Panc1 (cell line): Measurements from ENCODE around the gene ZFAND2A. TPM values are rescaled to one million over a fixed set of nuclear protein-coding genes. Genes with fewer than 3 reads are reported as not detected.

Experiments used
- ATAC-seq: fragments of 200-7000 bp; cut with Tn5 transposase; 2 replicates; pipeline ENCODE4 v1.9.1; 2020; ENCODE audit warnings: mild to moderate bottlenecking, moderate library complexity
- BruUV-seq: library from RNA; stranded (reverse); fragments of 400-500 nt; replicated peaks from 2 replicates; lab custom pipeline; 2021; lab: Mats Ljungman, UMichigan
- CTCF ChIA-PET: fragments of 300-600 bp; sonication (Branson Sonifier 250); formaldehyde crosslinking; loops from one replicate; lab custom pipeline; 2022; ENCODE audit warnings: antibody characterized with exemption; lab: Charles Lee
- POLR2A ChIA-PET: fragments of 300-600 bp; sonication (Branson Sonifier 250); formaldehyde crosslinking; loops from one replicate; lab custom pipeline; 2022; ENCODE audit warnings: antibody characterized with exemption; lab: Charles Lee
- DNase-seq: peaks from one replicate; pipeline ENCODE4 v3.0.0-alpha.2; 2010; ENCODE audit warnings: low read depth, low spot score
- H3K27ac ChIP-seq: 2 replicates; pipeline ENCODE4 v1.5.1; 2011; ENCODE audit warnings: mild to moderate bottlenecking, low read length, inconsistent platforms
- H3K27me3 ChIP-seq: fragments of 200-500 bp; sonication (Bioruptor generic); 2 replicates; pipeline ENCODE4 v1.6.0; 2014; ENCODE audit warnings: low read length, inconsistent platforms; ENCODE audit not compliant: control insufficient read depth, insufficient read depth
- H3K36me3 ChIP-seq: fragments of 200-500 bp; sonication (Bioruptor generic); 2 replicates; pipeline ENCODE4 v1.5.1; 2014; ENCODE audit warnings: inconsistent platforms, mild to moderate bottlenecking, low read length, moderate library complexity; ENCODE audit not compliant: control insufficient read depth, insufficient read depth
- H3K4me1 ChIP-seq: 2 replicates; pipeline ENCODE4 v1.5.1; 2011; ENCODE audit warnings: inconsistent platforms, mild to moderate bottlenecking, low read length, moderate library complexity; ENCODE audit not compliant: control insufficient read depth, insufficient read depth
- H3K4me3 ChIP-seq, 2 experiments: 2 replicates each; pipeline ENCODE4 v1.5.1; 2011 to 2012; ENCODE audit warnings: low read depth in 2 of 2, low read length in 2 of 2, mild to moderate bottlenecking in 2 of 2, inconsistent platforms in 1 of 2, moderate library complexity in 1 of 2
- H3K9me3 ChIP-seq: fragments of 200-500 bp; sonication (Bioruptor generic); 2 replicates; pipeline ENCODE4 v1.5.1; 2014; ENCODE audit warnings: low read depth, mild to moderate bottlenecking, inconsistent platforms, low read length, moderate library complexity; ENCODE audit not compliant: control insufficient read depth, insufficient read depth
- CTCF ChIP-seq: fragments of 450-650 bp; IDR thresholded peaks from 2 replicates; pipeline ENCODE4 v1.5.1; 2017; ENCODE audit warnings: mild to moderate bottlenecking
- POLR2AphosphoS5 ChIP-seq: IDR thresholded peaks from 2 replicates; pipeline ENCODE4 v1.6.1; 2012; ENCODE audit warnings: mild to moderate bottlenecking, low read depth, low read length, moderate library complexity
- SIN3A ChIP-seq: IDR thresholded peaks from 2 replicates; pipeline ENCODE4 v1.6.1; 2012; ENCODE audit warnings: low read depth, mild to moderate bottlenecking, low read length, moderate library complexity, borderline replicate concordance; ENCODE audit not compliant: insufficient read depth
- TCF7L2 ChIP-seq: IDR thresholded peaks from 2 replicates; pipeline ENCODE4 v1.6.1; 2011; ENCODE audit warnings: mild to moderate bottlenecking, low read depth, low read length, inconsistent platforms
- in situ Hi-C: cut with HindIII; loops from 2 replicates; pipeline ENCODE4 v1.10.0; 2016; ENCODE audit warnings: low sequenced_read_pairs, low pct_unique_long_range_greater_than_20kb
- intact Hi-C: fragments of 100-400 bp; cut with micrococcal nuclease; formaldehyde crosslinking; loops from one replicate; pipeline ENCODE4 v1.10.0; 2022; ENCODE audit not compliant: unreplicated experiment
- total RNA-seq: library from RNA; stranded (reverse); gene quantifications from one replicate; pipeline ENCODE4 v1.2.1, GENCODE V29; 2021; ENCODE audit not compliant: unreplicated experiment
- TF ChIP-seq, protein P1 (sequence below), 2 experiments: IDR thresholded peaks; 2 replicates each; pipeline ENCODE4 v1.6.1; 2011 to 2012; ENCODE audit warnings: low read depth in 2 of 2, control low read depth in 1 of 2, low read length in 1 of 2, mild to moderate bottlenecking in 1 of 2, moderate library complexity in 1 of 2; ENCODE audit not compliant: insufficient read depth in 1 of 2

The ZFAND2A gene
- total RNA-seq, 1 experiment from 2014 or later: 24.1 TPM

DNA sequence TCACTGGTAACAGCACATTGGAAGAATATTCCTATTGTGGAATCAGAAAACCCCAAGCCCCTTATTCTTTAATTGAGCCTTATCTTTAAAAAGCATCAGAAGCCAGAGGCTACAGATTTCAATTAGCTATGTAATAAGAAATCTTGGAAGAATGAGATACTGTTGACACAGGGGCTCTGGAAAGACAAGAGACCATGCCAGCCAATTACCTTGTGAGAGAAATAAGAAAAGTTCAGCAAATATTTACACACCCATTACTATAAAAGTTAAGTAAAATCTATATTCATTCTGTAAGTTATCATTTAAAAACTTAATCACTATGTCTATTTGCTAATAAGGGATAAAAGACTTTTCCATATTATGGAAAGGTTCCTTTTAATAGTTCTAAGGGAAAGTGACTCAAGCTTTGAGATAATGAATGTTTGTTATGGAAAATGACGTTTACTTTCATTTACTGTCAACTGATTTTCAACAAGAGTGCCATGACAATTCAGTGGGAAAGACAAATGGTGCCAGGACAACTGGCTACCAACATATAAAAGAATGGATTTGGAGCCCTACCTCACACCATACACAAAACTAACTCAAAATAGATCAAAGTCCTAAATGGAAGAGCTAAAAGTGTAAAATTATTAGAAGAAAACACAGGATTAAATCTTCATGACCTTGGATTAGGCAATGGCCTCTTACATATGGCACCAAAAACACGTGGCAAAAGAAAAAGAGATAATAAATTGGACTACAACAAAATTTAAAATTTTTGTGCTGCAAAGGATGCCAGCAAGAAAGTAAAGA is 28.3 kb downstream of the ZFAND2A start:
- TF ChIP-seq POLR2AphosphoS5: no peak
- no peak for TF ChIP-seq CTCF
- TF ChIP-seq, protein P1, sequence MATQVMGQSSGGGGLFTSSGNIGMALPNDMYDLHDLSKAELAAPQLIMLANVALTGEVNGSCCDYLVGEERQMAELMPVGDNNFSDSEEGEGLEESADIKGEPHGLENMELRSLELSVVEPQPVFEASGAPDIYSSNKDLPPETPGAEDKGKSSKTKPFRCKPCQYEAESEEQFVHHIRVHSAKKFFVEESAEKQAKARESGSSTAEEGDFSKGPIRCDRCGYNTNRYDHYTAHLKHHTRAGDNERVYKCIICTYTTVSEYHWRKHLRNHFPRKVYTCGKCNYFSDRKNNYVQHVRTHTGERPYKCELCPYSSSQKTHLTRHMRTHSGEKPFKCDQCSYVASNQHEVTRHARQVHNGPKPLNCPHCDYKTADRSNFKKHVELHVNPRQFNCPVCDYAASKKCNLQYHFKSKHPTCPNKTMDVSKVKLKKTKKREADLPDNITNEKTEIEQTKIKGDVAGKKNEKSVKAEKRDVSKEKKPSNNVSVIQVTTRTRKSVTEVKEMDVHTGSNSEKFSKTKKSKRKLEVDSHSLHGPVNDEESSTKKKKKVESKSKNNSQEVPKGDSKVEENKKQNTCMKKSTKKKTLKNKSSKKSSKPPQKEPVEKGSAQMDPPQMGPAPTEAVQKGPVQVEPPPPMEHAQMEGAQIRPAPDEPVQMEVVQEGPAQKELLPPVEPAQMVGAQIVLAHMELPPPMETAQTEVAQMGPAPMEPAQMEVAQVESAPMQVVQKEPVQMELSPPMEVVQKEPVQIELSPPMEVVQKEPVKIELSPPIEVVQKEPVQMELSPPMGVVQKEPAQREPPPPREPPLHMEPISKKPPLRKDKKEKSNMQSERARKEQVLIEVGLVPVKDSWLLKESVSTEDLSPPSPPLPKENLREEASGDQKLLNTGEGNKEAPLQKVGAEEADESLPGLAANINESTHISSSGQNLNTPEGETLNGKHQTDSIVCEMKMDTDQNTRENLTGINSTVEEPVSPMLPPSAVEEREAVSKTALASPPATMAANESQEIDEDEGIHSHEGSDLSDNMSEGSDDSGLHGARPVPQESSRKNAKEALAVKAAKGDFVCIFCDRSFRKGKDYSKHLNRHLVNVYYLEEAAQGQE (IDR thresholded peaks at IDR 0.05; ENCODE audit: insufficient read depth in 1 of 2, low read depth in 2 of 2, low read length in 1 of 2): no peak
- no peak for TF ChIP-seq TCF7L2
- no peak for TF ChIP-seq SIN3A
- no peaks in the 10 kb centered on the region for H3K36me3 ChIP-seq
- no peak for ATAC-seq
- intact Hi-C loops: no loop called here
- in situ Hi-C loops: loop anchor here (25.0 kb wide), 1 partner anchor 169 kb away; the partner anchor contains the start of gene ADAP1
- H3K4me1 ChIP-seq: no peaks in the 10 kb centered on the region
- no peaks in the 10 kb centered on the region for H3K27me3 ChIP-seq
- H3K4me3 ChIP-seq: no peak overlapping the region
- ChIA-PET POLR2A (no interaction called here), CTCF (no interaction called here)
- no peaks in the 10 kb centered on the region for H3K9me3 ChIP-seq
- no TSS peak for BruUV-seq
- H3K27ac ChIP-seq: no peak overlapping the region
- DNase-seq: no peak

- POLR2A ChIA-PET: no interaction called here
- intact Hi-C loops: no loop called here
- DNase-seq (no peak), ATAC-seq (no peak)
- CTCF ChIA-PET: no interaction called here
- Histone ChIP-seq H3K27ac (no peak overlapping the region), H3K36me3 (no peaks in the 10 kb centered on the region), H3K9me3 (no peaks in the 10 kb centered on the region), H3K27me3 (no peaks in the 10 kb centered on the region), H3K4me3 (no peak overlapping the region), H3K4me1 (no peaks in the 10 kb centered on the region)
- no TSS peak for BruUV-seq
- no peak for TF ChIP-seq TCF7L2
- TF ChIP-seq, protein P1 (IDR thresholded peaks at IDR 0.05; ENCODE audit: insufficient read depth in 1 of 2, low read depth in 2 of 2, low read length in 1 of 2): no peak
- no peak for TF ChIP-seq POLR2AphosphoS5
- TF ChIP-seq SIN3A: no peak
- no peak for TF ChIP-seq CTCF
- in situ Hi-C loops: loop anchor here (25.0 kb wide), 1 partner anchor 168 kb away; the partner anchor contains the start of gene ADAP1
Measured at GRCh38 chr7:1130021-1130990, 29.7 kb downstream of the ZFAND2A start.
